Urothelium cell line (cell line): ENCODE measurements around the gene SREBF1.

ENCODE experiments used
- DNase-seq: peaks from one replicate; pipeline ENCODE4 v3.0.0; 2011; ENCODE audit warnings: low spot score, mixed read lengths
- FAIRE-seq: peaks from 2 replicates; lab custom pipeline; 2011; peaks lifted over from hg19 to GRCh38; lab: Jason Lieb, UNC

SREBF1 gene

DNA sequence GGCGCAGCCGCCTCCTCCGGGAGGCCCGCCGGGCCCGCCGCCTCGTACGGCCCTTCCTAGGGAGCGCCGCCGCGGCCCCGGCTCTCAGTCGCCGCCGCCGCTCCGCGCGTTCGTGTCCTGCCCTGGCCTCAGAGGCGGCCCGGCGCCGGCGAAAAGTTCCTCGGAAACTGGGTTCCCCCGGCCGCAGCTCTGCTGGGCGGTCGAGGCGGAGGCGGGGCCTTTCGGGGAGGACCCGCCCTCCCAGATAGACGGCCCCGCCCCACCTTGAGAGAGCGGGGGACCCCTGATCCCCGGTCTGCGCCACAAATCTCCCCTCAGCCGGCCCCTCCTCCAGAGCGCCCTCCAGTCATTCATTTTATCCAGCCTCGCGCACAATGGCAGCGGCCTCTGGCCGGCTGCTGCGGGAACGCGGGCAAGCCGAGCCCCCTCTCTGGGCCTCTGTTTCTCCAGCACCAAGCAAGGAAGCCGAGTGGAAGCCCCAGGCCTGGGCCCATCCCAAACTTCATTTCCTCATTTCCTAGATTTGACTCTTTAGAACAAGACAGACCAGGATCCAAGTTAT is at the start of gene SREBF1:
TSS of gene SREBF1 (minus strand) at position 169 of the 562 bp plus-strand sequence. CDS start 169 bp downstream, outside the sequence.
- DNase-seq (peak; percentile 72), FAIRE-seq (no peak)

DNA sequence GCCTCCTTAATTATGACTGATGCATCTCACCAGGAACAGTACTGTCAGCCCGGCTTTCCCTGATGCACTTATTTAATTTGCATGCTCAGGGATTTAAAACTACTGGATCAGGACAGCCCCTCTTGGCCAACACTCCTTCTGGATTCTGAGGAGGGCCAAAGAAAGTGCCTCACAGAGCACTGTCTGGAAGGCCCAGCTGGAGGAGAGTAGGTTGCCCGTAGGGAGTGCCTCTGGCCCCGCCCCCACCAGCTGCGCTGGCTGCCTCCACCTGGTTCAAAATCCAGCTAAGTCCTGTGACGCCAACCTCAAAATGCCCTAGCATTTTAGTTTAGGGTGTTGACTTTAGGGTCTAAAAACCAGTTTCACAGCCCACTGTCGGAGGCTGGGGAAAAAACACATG is 49.4 kb upstream of the SREBF1 start:
- DNase-seq, result no peak

DNA sequence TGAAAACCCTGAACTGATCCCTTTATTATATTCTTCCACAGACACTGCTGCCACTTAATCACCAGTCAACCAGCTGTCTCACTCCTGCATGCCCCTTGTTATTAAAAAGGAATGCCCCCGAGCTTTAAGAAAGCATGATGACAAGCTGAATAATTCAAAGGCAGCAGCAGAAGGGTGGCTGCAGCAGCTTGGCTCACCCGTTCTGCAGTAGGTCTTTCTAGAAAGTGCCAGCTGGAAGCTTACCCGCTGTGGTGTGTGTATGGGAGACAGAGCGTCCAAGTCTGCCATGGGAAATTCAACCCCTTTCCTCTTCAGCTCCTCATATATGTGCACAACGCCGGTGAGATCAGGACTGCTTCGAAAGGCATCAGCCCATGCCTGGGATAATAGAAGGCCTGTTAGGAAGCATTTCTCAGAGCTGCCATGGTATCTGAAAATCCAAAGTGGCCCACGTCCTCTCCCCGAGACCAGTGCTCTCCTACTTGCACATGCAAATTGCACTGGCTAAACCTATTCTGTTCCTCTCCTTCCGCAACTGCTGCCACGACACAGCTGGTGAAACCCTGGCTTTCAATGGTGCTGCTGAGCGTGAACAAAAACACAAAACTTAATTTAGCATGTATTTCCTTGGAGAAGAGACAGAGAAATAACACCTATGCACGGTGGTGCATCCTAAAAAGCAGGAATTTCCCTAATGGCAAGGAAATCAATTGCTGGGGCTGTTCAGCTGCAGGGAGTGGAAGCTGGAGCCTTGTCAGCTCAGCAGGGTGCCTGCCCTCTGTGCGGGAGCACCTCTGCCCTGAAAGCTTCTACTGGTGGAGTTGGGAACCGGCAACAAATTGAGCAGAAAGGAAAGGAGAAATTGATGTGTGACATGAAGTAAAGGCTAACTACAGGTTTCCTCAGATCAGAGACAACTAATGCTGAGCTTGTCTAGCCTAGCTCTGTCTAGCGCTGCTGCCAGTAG is 47.9 kb upstream of the SREBF1 start:
- DNase-seq (no peak), FAIRE-seq (no peak)

More for the DNA sequence above, 49.4 kb upstream of the SREBF1 start:
- no peak for FAIRE-seq

DNA sequence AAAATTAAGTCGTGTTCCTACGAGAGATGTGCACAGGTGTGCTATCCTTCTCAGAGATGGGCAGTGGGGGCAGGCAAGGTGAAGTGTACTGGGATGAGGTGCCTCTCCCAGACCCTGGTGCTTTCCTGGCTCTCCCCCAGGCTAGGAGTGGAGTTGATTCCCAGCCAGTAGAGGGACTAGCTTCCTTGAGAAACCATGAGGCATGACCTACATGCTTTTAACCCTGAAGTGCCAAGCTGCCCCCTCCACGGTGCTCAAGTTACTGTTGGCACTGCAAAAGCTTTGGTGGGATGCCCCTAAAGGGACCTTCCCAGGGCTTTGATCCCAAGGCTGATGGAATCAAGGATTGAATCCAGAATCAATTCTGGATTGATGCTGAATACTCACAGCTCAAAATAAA is 47.0 kb upstream of the SREBF1 start:
- no peak for DNase-seq
- FAIRE-seq, result no peak

DNA sequence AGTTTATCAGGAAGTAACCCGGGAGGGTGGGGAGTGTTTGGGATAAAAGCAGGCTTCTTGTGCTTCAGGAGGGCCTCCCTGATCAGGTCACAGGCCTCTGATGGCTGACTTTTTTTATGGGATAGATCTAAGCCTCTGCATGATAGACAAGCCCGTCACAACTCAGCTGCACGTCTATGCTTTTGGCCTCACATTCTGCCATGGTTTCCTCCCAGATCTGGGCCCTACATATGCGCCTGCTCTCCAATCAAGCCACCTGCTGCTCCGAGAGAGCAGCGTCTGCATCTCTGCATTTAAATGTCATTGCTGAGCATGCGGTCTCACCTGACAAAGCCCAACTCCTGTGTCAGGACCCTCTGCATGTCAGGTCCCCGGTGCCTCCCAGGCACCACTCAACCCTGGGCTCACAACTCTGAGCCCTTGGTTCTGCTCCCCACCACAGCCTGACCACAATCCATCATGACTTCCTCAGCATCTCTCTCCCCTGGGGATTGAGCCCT is 45.3 kb upstream of the SREBF1 start:
- FAIRE-seq (no peak), DNase-seq (no peak)

DNA sequence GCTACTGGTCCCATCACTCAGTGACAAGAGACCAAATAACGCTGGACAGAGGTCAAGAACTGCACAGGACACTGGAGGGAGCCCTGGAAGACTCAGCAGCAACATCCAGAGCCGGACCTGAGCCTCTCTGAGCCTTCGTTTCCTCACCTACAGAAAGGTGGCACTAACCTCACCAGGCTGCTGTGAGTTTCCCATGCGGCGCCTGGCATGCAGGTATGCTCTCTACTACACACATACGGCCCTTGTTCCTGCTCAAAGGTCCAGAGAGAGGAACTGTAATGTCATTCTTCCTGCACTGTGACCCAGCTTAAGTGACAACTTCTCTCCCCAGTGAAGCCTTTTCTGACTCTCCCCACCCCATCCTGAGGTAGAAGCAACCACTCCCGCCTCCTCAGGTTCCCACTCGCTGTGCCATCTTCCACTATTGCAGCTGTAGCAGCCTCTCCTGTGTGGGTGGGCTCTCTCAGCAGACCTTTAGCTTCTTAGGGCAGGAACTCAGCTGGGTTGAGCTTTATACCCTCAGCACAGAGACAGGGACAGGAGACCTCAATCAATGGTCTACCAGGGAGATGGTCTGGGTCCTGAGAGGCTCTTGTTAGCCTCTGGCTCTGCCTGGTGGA is 43.9 kb upstream of the SREBF1 start:
- no peak for DNase-seq
- FAIRE-seq, result no peak

DNA sequence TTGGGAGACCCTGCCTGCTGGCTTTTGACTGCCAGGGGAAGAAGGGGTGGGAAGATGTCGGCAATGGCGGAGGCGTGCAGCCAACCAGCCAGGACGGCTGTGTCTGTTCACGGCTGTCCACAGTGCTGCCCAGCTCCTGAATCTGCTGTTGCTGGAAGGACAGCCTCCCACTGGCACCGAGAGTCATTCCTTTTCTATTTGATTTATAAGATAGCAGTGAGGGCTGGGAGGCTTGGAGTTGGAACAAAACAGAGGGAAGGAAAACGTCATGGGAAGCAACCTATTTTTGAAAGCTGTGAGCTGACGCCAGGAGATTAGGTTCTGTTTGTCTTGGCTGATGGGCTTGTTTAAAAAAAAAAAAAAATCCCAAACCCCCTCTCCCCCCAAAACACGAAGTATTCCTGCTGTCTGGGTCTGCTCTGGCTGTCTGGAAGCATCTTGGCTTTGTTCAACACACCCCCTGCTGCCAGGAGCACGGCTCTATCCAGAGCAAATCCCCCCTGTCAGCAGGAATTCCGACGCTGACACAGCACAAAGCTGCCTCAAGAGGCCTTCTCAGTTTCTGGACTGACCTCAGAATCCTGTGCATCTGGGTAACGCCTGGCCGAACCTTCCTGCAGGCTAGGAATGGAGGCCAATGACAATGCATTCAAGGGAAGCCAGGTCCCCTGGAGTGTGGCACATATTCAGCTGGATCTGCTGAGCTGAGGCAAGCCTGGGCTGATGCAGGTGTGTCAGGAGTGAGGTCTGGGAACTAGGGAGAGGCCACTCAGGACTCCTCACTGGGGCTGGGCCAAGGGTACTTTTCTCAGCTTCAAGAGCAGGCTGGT is 41.0 kb upstream of the SREBF1 start:
- FAIRE-seq (no peak), DNase-seq (no peak)

DNA sequence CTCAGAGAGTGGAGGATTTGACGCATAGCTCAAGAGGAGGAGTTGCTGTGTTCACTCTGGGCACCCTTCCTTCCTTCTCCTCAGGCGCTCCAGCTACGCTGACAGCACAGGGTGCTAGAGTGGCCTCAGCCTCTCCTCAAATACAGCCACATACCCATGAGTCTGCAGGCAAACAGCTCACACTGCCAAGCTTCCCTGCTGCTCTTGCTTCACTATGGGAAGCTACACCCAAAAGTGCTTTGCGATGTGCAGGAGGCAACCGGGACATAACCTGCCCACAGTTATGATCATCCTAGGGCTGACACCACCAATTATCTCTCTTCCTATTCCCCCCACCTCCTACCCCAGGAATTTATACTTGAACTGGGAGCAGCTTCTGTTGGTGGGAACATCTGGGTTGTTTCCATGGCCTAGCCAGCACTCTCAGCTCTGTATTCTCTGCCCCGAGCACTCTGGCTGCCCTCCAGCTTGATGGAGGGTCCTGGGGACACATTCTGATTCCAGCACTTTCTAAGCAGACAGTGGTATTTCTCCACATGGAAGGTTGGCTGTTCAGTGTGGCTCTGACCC is 40.3 kb upstream of the SREBF1 start:
- no peak for DNase-seq
- FAIRE-seq, result no peak

DNA sequence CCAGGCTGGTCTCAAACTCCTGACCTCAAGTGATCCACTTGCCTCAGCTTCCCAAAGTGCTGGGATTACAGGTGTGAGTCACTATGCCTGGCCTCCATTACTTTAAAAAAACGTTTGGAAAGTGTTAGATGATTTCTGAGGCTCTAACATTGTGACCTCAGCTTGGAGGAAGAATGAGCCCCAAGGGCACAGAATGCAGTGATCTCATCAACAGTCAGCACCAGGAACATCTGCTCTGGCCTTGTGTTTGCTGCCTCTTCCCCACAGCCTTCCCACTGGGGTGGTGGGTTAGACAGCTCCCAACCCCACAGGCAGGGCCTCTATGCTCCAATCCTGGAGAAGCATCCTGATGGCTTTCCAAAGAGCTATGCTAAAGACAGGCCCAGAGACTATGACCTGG is 37.7 kb upstream of the SREBF1 start:
- no peak for FAIRE-seq
- no peak for DNase-seq

DNA sequence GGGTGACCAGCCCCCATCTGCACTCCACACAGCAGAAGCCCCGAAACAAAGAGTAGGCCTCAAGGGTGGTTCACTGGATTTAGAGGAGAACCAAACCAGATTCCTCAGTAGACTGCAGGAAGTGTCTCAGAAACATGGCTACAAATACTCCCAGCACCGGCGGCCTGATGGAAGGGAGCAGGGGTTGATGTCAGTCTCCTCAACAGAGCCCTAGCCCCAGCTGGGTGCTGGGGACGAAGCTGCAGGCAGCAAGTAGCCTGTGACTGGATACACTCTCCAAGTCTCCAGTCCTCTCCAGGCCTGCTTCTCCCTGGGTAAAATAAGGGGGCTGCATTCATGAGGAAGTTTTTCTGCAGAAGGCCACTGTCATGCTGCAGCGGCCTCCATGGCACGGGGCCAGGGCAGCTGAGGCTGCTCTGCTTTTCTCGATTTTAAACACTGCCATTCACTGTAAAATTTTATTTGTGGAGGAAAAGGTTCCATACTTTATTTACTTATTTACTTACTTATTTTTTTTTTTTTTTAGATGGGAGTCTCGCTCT is 36.7 kb upstream of the SREBF1 start:
- no peak for FAIRE-seq
- no peak for DNase-seq

DNA sequence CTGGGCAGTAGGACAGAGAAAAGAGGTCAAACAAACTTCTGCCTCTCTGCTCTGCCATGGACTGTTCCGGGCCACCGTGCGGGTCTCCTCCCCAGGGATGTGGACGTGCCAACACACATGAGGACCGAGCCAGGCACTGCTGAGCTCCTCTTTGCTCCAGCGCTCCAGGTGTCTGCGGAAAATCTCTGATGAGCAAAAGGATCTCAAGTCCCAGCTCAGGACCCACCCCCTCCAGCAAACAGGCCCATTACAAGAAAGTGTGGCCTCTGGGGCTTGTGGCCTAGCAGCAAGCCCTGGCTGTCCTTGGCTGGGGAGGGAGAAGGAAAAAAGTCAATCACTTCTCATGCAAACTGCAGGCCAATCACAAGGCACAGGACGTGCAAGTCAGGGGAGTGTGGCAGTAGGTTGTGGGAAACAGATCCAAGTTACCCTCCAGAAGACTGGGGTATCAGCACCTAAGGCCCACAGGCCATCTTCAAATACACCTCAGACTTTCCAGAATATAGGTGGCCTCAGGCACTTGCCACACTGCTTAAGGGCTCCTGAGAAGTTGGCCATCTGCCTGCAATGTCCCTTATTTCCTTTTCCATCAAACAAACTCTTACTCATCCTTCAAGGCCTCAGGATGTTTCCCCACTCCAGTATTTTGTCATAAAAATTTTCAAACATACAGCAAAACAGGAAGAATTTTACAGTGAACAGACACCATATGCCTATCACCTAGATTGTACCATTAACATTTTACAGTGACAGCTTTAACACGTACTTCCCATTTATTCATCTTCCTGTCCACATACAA is 36.0 kb upstream of the SREBF1 start:
- FAIRE-seq, result no peak

DNA sequence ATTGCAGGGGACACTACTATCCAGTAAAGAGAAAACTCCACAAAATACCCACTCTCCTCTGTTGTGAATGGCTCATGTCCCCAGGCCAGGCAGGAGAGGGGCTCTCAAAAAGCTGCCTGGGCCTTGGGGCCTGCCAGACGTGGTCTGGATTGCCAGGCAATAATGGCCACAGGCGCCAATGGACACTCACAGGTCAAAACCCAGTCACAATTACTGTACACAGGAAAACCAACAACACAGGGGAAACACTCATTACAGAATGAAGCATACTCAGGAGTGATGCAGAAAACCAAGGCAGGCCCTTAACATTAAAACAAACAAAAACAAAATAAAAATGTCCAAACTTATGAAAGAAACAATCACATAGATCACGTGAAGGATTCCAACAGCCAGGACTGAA is 35.1 kb upstream of the SREBF1 start:
- no peak for DNase-seq
- FAIRE-seq, result no peak

More for the DNA sequence above, 36.0 kb upstream of the SREBF1 start:
- DNase-seq, result no peak

DNA sequence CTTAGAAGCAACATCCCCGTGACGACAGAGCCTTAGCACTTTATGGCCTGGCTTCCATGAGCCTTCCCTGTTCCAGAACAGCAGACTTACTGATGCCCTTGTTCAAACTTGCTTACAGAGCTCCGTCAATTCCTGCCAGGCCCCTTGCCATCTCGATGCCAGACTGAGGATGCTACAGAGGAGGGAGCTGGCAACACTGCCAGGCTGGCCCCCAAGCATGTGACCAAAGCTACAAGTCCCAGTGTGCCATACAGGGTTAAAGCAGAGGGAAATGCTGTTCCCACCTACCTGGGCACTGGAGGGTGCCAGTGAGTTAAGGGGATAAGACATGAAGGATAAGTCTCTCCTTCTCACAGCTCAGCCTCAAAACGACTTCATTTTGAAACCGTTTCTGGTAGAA is 33.5 kb upstream of the SREBF1 start:
- no peak for FAIRE-seq
- DNase-seq, result no peak

DNA sequence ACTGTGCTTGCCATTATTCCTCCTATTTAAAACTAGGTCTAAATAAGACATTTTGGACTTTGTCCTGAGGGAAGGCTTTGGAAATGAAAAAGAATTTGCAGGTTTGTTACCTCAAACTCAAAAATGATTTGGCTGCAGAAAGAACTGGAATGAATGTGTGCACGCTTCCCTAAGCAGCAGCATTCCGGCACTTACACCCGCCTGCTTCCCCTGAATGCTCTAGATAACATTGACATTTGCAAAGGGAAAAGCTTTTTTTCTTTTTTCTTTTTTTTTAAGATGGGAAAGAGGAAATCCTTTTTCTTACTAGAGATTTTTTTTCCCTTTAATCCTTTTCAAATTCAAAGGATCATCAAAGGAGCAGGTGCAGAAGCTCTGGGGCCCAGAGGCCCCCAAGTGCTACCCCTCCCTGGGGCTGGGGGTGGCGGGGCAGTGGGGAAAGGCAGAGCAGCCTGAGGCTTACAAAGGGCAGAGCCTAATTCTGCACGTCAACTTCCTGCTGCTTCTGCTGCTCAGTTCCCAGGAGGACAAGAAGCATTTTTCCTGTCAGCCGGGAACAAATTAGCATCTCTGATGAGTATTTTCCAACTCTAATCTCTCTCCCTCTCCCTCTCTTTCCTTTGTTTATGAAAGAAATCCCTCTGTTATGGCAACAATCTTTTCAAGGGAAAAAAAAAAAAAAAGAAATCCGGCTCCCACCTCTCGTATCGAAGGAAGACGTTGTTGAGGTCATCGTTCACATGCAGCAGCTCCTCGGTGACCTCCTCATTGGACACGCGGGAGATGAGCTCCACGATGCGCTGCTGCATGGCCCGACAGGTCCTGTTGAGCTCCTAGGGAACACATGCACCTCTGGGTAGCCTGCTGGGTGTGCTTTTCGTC is 32.1 kb upstream of the SREBF1 start:
- no peak for DNase-seq

DNA sequence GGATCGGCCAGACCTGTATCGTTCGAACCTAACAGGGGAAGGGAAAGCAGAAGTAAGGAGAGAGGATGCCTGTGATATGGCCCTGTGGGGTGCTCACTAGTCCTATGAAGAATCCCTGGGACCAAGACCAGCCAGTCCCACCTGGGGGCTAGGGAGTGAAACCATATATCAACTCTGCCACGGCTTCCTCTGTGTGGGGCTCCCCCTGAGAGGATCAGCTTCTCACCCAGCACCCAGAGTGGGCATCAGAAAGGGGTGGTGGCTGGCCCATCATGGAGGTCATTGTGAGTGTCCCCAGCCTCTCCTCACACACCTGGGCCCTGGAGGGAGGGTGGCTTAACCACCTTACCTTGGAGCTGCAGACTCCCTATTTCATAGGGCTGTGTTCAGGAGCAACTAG is 30.1 kb upstream of the SREBF1 start:
- FAIRE-seq (no peak), DNase-seq (no peak)

More for the DNA sequence above, 32.1 kb upstream of the SREBF1 start:
- FAIRE-seq, result no peak

DNA sequence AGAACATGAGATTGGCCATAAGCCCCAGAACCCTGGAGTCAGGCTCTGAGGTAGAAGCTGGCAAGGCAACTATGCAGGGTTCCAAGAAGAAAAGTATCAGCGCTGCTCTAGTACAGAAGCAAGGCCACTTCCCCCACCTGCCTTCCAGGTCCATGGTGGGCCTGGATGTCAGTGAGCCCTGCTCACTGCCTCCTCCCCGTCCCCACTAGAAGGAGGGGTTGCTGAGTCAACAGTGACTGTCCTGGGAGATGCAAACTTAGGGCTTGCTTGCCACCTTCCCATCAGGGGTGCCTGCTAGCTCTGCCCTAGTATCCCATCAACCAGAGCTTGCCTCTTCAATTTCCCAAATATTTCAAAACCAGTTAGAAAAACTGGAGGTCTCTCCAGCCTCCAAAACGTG is 29.6 kb upstream of the SREBF1 start:
- FAIRE-seq (no peak), DNase-seq (no peak)

DNA sequence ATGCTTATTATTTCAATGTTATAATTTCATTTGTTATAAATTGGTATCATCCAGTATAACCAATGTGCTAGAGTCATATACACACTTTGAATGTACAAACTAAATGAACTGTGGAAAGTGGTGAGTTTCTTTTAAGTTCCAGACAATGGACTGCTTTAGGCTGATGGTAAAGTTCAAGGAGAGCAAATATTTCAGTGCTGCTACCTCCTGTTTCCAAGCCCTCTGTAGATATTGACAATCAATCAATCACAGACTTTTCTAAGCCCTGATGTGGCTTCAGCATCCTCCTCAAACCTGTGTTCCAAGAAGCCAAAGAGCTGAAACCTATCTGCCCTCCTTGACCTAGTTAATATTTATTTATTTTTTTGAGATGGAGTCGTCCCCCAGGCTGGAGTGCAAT is 28.2 kb upstream of the SREBF1 start:
- DNase-seq, result no peak
- FAIRE-seq, result no peak

DNA sequence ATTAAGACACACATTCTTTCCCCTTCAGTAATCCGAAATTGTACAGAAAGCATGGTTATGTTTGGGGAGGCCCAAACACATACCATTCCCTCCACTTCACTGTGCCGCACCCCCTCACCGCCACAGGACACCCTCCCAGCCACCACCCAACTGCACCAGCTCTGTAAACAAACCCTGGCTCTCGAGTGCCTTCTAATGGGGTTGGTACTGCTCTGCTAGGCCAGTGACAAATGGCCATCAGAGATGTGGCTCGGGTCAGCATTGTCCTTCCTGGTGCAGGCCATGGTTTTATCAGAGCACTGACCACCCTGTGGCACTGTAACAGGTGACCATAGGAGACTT is 24.0 kb upstream of the SREBF1 start:
- no peak for FAIRE-seq

More for the DNA sequence above, 24.0 kb upstream of the SREBF1 start:
- no peak for DNase-seq
